Measurements from ENCODE around the gene CLIP1.

The CLIP1 gene

DNA sequence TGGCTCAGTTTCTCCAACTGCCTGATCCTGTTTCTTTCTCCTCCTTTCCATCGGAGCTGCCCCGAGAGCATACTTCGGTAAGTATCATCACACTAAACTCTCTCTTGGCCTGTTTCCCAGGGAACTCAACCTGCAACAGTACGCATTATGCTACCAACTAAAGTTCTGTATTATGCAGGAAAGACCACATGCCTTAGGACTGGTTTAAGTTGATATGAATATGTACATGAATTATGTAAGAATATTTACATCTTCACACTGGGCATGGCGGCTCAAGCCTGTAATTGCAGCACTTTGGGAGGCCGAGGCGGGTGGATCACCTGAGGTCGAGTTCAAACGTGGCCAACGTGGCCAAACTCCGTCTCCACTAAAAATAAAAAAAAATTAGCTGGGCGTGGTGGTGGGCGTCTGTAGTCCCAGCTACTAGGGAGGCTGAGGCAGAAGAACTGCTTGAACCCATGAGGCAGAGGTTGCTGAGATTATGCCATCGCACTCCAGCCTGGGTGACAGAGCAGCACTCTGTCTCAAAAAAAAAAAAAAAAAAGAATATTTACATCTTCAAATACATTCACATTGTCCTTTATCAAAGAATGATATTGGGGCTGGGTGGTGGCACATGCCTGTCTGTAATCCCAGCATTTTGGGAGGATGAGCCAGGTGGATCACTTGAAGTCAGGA lies 124.3 kb downstream of the CLIP1 start:
- no peak for TF ChIP-seq CTCF (IDR thresholded peaks at IDR 0.05; ENCODE audit: control insufficient read depth, extremely low read depth, insufficient read depth)
- H3K4me3 ChIP-seq (ENCODE audit: low read depth, low read length) = no peak overlapping the region
- no peak for DNase-seq (ENCODE audit: low read depth)

GRCh38 chr12:122297494-122297893 lies 125.0 kb downstream of the CLIP1 start:
- no peak overlapping the region for H3K4me3 ChIP-seq (ENCODE audit: low read depth, low read length)
- no peak for TF ChIP-seq CTCF (IDR thresholded peaks at IDR 0.05; ENCODE audit: control insufficient read depth, extremely low read depth, insufficient read depth)
- DNase-seq (ENCODE audit: low read depth) = no peak

DNA sequence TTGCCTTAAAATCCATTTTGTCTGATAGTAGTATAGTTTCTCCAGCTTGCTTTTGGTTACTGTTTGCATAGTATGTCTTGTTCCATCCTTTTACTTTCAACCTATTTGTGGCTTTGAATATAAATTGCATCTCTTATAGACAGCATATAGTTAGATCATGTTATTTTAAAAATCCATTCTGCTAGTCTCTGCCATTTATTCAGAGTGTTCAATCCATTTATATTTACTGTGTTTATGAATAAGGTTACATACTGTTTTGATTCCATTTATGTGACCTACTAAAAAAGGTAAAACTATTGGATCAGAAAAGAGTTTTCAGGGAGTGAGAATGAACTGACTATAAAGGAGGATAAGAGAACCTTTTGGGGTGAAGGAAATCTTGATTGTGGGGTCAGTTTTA lies 126.6 kb downstream of the CLIP1 start:
- no peak for DNase-seq (ENCODE audit: low read depth)
- no peak for TF ChIP-seq CTCF (IDR thresholded peaks at IDR 0.05; ENCODE audit: control insufficient read depth, extremely low read depth, insufficient read depth)

GRCh38 chr12:122293081-122293480 lies 129.4 kb downstream of the CLIP1 start:
- no peak overlapping the region for H3K4me3 ChIP-seq (ENCODE audit: low read depth, low read length)
- TF ChIP-seq CTCF (IDR thresholded peaks at IDR 0.05; ENCODE audit: control insufficient read depth, extremely low read depth, insufficient read depth) = no peak
- DNase-seq (ENCODE audit: low read depth) = no peak

More for the DNA sequence above, 126.6 kb downstream of the CLIP1 start:
- no peak overlapping the region for H3K4me3 ChIP-seq (ENCODE audit: low read depth, low read length)

GRCh38 chr12:122291431-122291830 lies 131.0 kb downstream of the CLIP1 start:
- no peak overlapping the region for H3K4me3 ChIP-seq (ENCODE audit: low read depth, low read length)
- TF ChIP-seq CTCF (IDR thresholded peaks at IDR 0.05; ENCODE audit: control insufficient read depth, extremely low read depth, insufficient read depth) = no peak
- peak; percentile 50 for DNase-seq (ENCODE audit: low read depth)

DNA sequence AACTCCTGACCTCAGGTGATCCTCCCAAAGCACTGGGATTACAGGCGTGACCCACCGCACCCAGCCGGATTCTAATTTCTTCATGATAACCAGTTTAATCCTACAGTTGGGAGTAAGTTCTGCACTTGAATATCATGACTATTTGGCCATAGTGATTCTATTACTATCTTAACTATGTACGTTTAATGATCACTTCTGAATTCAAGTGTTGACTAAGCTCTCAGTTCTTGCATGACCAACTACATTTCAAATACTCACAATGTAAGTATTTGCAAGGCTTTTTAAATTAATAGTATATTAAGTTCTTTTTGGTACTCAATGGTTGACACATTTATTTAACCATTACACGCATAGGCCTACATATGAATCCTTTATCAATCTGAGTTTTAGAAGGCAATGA lies 138.8 kb downstream of the CLIP1 start:
- no peak for DNase-seq (ENCODE audit: low read depth)
- TF ChIP-seq CTCF (IDR thresholded peaks at IDR 0.05; ENCODE audit: control insufficient read depth, extremely low read depth, insufficient read depth) = no peak

GRCh38 chr12:122282061-122282460 lies 140.4 kb downstream of the CLIP1 start:
- H3K4me3 ChIP-seq (ENCODE audit: low read depth, low read length) = no peak overlapping the region
- no peak for DNase-seq (ENCODE audit: low read depth)
- no peak for TF ChIP-seq CTCF (IDR thresholded peaks at IDR 0.05; ENCODE audit: control insufficient read depth, extremely low read depth, insufficient read depth)

More for the DNA sequence above, 138.8 kb downstream of the CLIP1 start:
- H3K4me3 ChIP-seq (ENCODE audit: low read depth, low read length) = no peak overlapping the region
